ENCODE results near the gene ENO3. TPM values are rescaled to one million over a fixed set of nuclear protein-coding genes. Genes with fewer than 3 reads are reported as not detected.
A peak's percentile ranks its signal among the peaks of the same experiment; 100 is the strongest.

The ENO3 gene
- total RNA-seq, 4 donors from 2014 or later = 1.0 to 7.9 (median 4.9) TPM

DNA sequence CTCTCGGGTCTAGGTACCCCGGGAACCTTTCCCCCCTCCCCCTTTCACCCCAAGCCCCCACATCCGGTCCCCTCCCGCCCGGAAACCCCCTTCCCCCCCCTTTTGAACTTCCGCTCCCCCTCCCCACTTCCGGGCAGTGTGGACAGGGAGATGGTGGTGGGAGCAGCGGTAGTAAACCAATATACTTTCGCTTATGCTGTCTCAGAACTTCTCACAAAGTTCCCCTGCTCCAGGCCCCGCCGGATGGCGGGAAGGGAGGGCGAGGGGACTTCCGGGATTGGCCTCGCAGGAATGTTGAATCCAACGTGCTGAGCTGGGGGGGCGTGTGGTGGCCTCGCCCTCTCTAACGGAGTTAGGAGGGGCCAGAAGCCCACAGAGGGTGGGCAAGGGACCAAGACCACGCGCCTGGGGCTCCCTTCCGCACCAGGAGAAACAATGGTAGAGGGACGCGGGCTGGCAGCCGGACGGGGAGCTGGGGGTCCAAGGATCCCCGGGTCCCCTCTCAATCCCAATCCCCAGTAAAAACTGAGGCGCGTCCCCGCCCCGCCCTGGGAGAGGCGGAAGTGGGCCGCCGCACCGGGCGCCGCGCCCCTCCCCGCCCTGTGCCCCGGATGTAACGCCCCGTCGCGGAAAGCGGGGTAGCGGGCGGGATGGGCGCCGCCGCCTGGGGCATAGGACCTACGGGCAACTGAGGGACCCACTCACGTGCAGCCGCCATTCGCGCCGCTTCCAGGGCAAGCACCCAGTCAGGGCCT lies 3.3 kb upstream of the ENO3 start:
- 0% methylated on average over 27 to 37 of the region's 56 CpGs for WGBS, 2 donors
- intact Hi-C loops (cut with DNase I; ENCODE audit: low total_unique reads) = no loop called here
- DNase-seq (ENCODE audit: low spot score in 2 of 2) = peak; percentile 35 to 93

GRCh38 chr17:4948166-4948930 lies 2.6 kb upstream of the ENO3 start, which contains the start of gene PFN1:
Gene PFN1 (minus strand): TSS chr17:4948530. CDS start chr17:4948394, 136 bp downstream.
- peak; percentile 92 to 97 for DNase-seq (ENCODE audit: low spot score in 2 of 2)
- peak within 1 kb of the TSS; percentile 99 for H3K4me3 ChIP-seq (ENCODE audit: low read depth, poor library complexity, severe bottlenecking)
- intact Hi-C loops (cut with DNase I; ENCODE audit: low total_unique reads) = no loop called here
- TF ChIP-seq POLR2A (IDR thresholded peaks at IDR 0.05) (peak in 1 of 2 donors; percentile 54), CTCF (IDR thresholded peaks at IDR 0.05) (no peak)
- WGBS, 2 donors = 0% methylated on average over 11 to 48 of the region's 59 CpGs

More for the DNA sequence above, 3.3 kb upstream of the ENO3 start:
- TF ChIP-seq POLR2A (IDR thresholded peaks at IDR 0.05) (no peak), CTCF (IDR thresholded peaks at IDR 0.05) (no peak)
- peak overlapping the region; percentile 99 for H3K4me3 ChIP-seq (ENCODE audit: low read depth, poor library complexity, severe bottlenecking)

- peak; percentile 70 to 96 for DNase-seq (ENCODE audit: low spot score in 2 of 2)
- intact Hi-C loops (cut with DNase I; ENCODE audit: low total_unique reads) = no loop called here
- TF ChIP-seq CTCF (IDR thresholded peaks at IDR 0.05) (no peak), POLR2A (IDR thresholded peaks at IDR 0.05) (no peak)
- 0% methylated on average over 21 to 40 of the region's 40 CpGs for WGBS, 2 donors
- H3K4me3 ChIP-seq (ENCODE audit: low read depth, poor library complexity, severe bottlenecking) = peak overlapping the region; percentile 44
Measured at GRCh38 chr17:4948931-4949320, 2.0 kb upstream of the ENO3 start.

DNA sequence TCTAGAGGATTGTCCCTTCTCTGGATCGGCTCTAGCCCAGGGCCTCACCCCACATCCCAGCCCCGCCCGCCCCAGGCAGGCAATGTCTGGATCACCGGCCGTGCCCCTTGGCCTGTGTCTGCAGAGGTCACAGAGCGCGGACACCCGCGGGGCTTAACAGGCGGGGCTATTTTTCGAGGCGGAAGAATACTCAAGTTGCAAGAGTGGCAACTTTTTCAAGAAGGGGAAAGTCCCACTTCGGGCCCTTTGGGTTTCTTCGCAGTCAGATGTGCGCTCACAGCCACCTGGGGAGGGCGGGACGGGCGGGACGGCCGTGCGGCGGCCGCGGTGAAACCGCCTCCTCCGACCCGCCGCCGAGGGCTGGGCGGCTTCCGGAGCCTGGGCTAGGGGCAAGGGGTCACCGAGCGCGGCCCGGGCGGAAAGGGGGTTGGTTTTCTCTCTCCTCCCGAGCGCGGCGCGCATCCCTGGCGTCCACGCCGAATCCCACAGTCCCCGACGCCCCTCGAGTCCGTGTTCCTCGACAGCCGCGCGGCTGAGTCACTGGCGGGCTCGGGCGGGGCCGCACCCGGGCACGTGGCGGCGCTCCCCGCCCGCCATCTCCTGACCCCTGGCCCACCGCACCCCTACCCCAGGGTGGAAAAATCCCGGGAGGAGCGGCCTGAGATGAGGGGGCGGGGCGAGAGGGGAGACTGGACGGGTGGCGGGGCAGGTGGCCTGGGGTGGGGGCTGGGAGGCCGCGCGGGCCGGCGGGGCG lies 1.4 kb upstream of the ENO3 start:
- peak overlapping the region; percentile 44 for H3K4me3 ChIP-seq (ENCODE audit: low read depth, poor library complexity, severe bottlenecking)
- TF ChIP-seq POLR2A (IDR thresholded peaks at IDR 0.05) (no peak), CTCF (IDR thresholded peaks at IDR 0.05) (peak in 1 of 3 donors; percentile 65)
- 1% methylated on average over 23 to 32 of the region's 75 CpGs for WGBS, 2 donors
- intact Hi-C loops (cut with DNase I; ENCODE audit: low total_unique reads) = no loop called here
- peak; percentile 71 to 95 for DNase-seq (ENCODE audit: low spot score in 2 of 2)

- peak overlapping the region; percentile 44 for H3K4me3 ChIP-seq (ENCODE audit: low read depth, poor library complexity, severe bottlenecking)
- intact Hi-C loops (cut with DNase I; ENCODE audit: low total_unique reads) = no loop called here
- TF ChIP-seq CTCF (IDR thresholded peaks at IDR 0.05) (no peak), POLR2A (IDR thresholded peaks at IDR 0.05) (no peak)
- WGBS, 2 donors = 18 to 20% methylated on average over 24 to 28 of the region's 52 CpGs
- peak in 1 of 2 donors; percentile 94 for DNase-seq (ENCODE audit: low spot score in 2 of 2)
Measured at GRCh38 chr17:4950075-4950745, 709 bp upstream of the ENO3 start.
